GM19099 (cell line): ENCODE measurements around the gene MVK.

Experiments
- POLR2A ChIP-seq: IDR thresholded peaks from 3 replicates; pipeline ENCODE4 v1.6.1; 2011; ENCODE audit warnings: low read depth; ENCODE audit not compliant: insufficient read length; ENCODE audit errors: extremely low read depth

The MVK gene

DNA sequence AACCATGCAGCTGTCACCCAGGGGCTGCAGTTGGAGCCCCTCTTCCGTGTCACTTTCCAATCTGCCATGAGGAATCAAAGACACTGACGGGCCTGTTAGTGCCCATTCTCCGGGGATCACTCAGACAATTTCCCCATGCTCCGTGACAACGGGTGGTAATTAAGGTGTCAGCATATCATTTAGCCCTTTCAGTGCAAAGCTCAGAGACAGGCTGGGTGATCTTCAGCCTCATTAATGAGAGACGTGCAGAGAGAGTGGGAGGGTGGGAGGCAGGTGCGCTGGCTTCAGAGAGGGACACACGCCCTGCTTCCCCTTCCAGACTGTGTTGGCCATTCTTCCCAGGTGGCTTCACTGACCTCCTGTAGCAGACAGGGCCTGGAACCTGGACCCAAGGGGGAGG, 58.7 kb downstream of the MVK start:
- no peak for TF ChIP-seq POLR2A

- TF ChIP-seq POLR2A = no peak
These were observed 62.1 kb downstream of the MVK start for GRCh38 chr12:109635717-109636116.

DNA sequence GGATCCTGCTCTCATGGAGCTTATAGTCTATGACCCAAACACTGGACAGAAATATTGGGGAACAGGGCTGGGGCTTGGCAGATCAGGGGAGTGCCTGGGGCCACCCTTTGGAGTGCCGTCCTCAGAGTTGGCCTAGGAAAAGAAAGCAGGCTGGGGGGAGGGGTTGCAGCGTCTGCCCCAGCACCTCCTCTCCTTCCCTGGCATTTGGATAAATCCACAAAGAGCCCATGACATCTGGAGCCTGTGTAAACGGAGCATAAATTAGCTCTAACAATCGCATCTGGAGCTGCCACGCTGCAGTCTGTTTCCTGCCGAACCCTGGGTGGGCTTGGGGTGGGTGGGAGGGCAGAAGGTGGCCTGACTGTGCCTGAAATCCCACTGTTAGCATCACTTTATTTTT, 63.8 kb downstream of the MVK start:
- TF ChIP-seq POLR2A = no peak

- no peak for TF ChIP-seq POLR2A
These were observed 64.4 kb downstream of the MVK start for GRCh38 chr12:109637996-109638395.

DNA sequence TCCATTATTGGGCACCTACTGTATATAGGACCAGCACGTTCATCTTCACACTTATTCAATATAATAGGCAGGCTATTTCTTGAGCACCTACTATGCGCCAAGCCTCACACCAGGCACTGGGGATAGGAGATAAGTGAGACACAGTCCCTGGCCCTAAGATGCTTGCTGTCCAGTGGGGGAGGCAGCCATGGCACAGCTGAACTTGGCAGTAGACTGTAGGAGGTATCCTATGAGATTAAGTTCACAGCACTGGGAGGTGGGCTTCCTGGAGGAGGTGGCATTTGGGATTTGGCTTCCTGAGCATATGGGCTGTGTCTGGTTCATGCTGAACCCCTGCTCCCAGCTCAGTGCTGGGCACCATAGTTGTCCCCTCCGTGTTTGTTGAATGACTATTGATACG, 65.1 kb downstream of the MVK start:
- TF ChIP-seq POLR2A = no peak

DNA sequence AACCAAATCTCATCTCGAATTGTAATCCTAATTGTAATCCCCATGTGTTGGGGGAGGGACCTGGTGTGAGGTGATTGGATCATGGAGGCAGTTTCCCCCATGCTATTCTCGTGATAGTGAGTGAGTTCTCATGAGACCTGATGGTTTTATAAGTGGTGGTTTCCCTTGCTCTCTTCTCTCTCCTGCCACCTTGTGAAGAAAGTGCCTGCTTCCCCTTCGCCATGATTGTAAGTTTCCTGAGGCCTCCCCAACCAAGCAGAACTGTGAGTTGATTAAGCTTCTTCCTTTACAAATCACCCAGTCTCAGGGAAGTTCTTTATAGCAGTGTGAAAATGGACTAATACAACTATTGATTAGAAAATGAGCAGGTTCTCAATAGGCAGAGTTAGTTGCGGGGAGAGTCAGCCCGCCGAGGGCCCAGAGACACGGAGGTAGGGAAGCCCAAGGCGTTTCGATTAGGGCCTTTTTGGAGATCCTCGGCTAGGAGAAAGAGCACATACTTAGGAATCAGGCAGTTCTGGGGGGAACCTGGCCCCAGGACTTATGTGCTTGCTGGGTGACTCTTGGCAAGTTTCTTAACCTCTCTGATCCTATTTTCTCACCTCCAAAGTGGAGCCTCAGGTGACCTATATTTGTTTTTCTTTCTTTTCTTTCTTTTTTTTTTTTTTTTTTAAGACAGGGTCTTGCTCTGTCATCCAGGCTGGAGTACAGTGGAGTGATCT, 65.7 kb downstream of the MVK start:
- no peak for TF ChIP-seq POLR2A

DNA sequence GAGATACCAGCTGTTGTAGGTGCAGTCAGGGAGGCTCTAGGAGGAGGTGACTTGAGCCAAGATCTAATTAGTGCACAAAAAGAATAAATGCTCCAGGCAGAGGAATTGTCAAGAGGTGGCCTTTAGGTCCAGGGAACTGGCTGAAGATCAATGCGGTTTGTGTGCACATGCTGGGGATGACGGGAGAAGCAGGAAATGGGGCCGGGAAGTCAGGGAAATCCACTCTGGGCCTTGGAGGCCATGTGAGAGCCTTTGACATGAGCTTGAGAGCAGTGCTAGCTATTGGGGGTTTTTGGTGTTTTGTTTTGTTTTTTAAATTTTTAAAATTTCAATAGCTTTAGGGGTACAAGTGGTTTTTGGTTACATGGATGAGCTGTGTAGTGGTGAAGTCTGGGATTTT, 67.4 kb downstream of the MVK start:
- no peak for TF ChIP-seq POLR2A

DNA sequence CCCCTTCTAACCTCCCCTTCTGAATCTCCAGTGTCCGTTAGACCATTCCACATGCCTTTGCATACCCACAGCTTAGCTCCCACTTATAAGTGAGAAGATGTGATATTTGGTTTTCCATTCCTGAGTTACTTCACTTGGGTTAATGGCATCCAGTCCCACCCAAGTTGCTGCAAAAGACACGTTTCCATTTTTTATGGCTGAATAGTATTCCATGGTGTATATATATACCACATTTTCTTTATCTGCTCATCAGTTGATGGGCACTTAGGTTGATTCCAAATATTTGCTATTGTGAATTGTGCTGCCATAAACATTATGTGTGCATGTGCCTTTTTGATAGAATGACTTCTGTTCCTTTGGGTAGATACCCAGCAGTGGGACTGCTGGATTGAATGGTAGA, 67.8 kb downstream of the MVK start:
- TF ChIP-seq POLR2A = no peak

DNA sequence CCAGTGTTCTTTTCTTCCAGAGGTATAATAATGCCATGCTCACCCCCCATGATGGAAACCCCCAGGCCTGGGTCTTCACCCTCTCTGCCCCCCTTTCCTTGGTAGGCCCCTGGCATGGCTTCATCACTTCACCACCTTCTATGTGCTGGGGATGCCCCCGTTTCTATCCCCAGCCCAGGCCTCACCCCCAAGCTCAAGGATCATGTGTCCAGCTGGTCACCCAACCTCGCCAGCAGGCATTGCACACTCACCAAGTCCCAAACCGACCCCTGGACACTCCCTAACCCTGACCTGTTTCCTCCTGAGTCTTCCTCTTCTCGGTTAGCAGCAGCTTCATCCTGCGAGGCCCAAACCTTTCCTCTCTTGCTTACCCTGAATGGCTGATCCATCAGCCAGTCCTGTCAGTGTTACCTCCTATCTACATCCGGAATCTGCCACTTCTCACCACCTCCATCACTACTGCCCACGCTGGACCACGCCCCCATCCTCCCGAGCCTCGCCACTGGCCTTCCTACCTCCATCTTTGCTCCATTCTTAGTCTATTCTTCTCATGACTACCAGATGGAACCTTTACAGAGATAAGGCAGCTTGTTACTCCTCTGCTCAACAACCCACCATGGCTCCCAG, 69.0 kb downstream of the MVK start:
- no peak for TF ChIP-seq POLR2A

DNA sequence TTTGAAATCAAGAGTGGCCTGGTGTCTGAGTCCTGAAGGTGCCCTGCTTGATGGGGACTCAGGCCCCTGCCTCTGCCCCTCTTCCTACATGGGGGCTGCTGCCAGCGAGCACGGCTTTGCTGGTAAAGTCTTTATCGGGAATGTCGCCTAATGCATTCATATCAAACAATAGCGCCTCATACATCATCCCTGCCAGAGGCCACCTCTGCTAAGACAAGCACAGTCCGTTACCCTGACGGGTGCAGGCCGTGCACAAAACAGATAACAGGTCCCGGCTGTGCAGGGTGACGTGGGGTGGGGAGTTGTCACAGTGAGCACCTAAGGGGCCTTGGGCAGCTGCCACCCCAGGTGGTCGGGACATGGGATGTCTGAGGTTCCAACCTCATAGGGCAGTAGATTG, 71.6 kb downstream of the MVK start:
- TF ChIP-seq POLR2A = no peak

GRCh38 chr12:109645708-109646107, 72.1 kb downstream of the MVK start:
- TF ChIP-seq POLR2A = no peak
